ENCODE results near the gene ISG15. TPM values are rescaled to one million over a fixed set of nuclear protein-coding genes. Genes with fewer than 3 reads are reported as not detected.
A peak's percentile ranks its signal among the peaks of the same experiment; 100 is the strongest.

Gene ISG15
- total and polyA plus RNA-seq, 9 of the 15 experiments (the other 6 are each of a cell fraction or from before 2014, with no cell fraction given): 0.40 to 58.3 (median 12.2) TPM

GRCh38 chr1:1000357-1001056 is 12.8 kb upstream of the ISG15 start (continued):
- no peak for TF ChIP-seq REST (IDR thresholded peaks at IDR 0.05; ENCODE audit: borderline replicate concordance)
- TF ChIP-seq REST (CRISPR knock-in tag; IDR thresholded peaks at IDR 0.05; ENCODE audit: low read depth): no peak
- TF ChIP-seq EP300 (IDR thresholded peaks at IDR 0.05; ENCODE audit: low read length): peak; percentile 18; the same call in 1 of the 2 replicates
- TF ChIP-seq ZNF668 (CRISPR knock-in tag; IDR thresholded peaks at IDR 0.05): peak; percentile 74; the same call in 1 of the 2 replicates
- TF ChIP-seq POLR2AphosphoS5 (IDR thresholded peaks at IDR 0.05; ENCODE audit: control insufficient read depth, insufficient read depth, low read depth, low read length): 0 out of 2 replicates have a peak, but pooled peaks have one; percentile 24
- peak; percentile 83 for TF ChIP-seq POLR2A (conservative IDR thresholded peaks at IDR 0.05)
- TF ChIP-seq ZNF316 (IDR thresholded peaks at IDR 0.05): no peak
- peak; percentile 100 for TF ChIP-seq KHSRP (IDR thresholded peaks at IDR 0.05)
- no peak for TF ChIP-seq ZFP30 (CRISPR knock-in tag; IDR thresholded peaks at IDR 0.05; ENCODE audit: borderline replicate concordance)
- no peak for TF ChIP-seq HDAC6 (IDR thresholded peaks at IDR 0.05; ENCODE audit: low read depth, low read length)
- 0 out of 2 replicates have a peak, but pooled peaks have one; percentile 72 for TF ChIP-seq RHOXF2B (CRISPR knock-in tag; conservative IDR thresholded peaks at IDR 0.05)
- peak; percentile 98 for TF ChIP-seq AFF4 (CRISPR knock-in tag; IDR thresholded peaks at IDR 0.05)
- TF ChIP-seq MLLT1 (IDR thresholded peaks at IDR 0.05): peak in 1 of 2 experiments; percentile 45; a peak in 1 of 4 replicates
- TF ChIP-seq TRIM24 (IDR thresholded peaks at IDR 0.05): peak; percentile 67 to 81; a peak in 3 of 4 replicates
